Measurements from ENCODE around the gene LEFTY2.

DNA sequence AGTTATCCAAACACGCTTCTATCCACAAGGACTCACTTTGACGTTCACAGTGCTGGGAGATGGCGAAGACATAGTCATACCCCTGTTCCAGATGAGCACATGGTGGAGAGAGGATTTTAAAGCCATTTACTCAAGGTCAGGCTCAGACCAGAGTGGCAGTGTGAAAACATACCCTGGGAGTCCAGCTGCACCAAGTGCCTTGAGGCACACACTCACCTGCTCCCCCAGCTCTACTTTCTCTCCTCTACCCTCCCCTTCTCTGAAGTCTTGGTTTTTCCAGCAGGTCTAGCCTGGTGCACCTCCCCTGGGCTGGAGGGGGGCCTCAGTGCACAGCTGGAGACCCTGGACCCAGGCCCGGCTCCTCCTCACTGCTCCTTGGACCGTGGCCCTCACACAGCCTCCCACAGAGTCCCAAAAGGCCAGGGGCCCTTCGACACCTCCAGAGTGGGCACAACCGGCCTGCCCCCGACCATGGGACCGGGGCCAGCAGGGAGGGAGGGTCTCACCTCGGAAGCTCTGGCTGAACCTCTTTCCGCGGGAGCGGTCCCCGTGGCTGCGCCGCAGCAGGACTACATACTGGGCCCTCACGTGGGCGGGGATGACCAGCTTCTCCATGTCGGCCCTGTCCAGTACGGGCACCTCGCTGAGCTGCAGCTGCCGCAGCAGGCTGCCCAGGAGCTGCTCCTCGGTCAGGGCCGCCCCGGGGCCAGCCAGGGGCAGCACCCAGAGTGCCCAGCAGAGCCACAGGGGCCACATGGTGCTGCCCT, 452 bp downstream of the LEFTY2 start:
- TF ChIP-seq POLR2A (IDR thresholded peaks at IDR 0.05) (no peak), CTCF (IDR thresholded peaks at IDR 0.05) (no peak)
